Neuron (in vitro differentiated cells): Measurements from ENCODE around the gene COL25A1.
"Not testable (repeated sequence)": the region's sequence is repeated elsewhere in the genome, so short reads cannot be mapped to it uniquely, and the experiment has no call there.

Experiments used
- H2AFZ ChIP-seq: one replicate; pipeline ENCODE4 v1.6.1; 2013; ENCODE audit warnings: low read depth, mild to moderate bottlenecking, inconsistent platforms, low read length, moderate library complexity
- H3K27me3 ChIP-seq: one replicate; pipeline ENCODE4 v1.6.1; 2013; ENCODE audit warnings: low read length; ENCODE audit not compliant: insufficient read depth
- H3K36me3 ChIP-seq: one replicate; pipeline ENCODE4 v1.6.1; 2013; ENCODE audit warnings: low read length; ENCODE audit not compliant: insufficient read depth
- H3K4me1 ChIP-seq: one replicate; pipeline ENCODE4 v1.6.1; 2013; ENCODE audit warnings: low read length; ENCODE audit not compliant: insufficient read depth
- H3K4me3 ChIP-seq: 2 replicates; pipeline ENCODE4 v1.5.1; 2013; ENCODE audit warnings: mild to moderate bottlenecking, low read length, moderate library complexity
- H3K9me3 ChIP-seq: one replicate; pipeline ENCODE4 v1.6.1; 2013; ENCODE audit warnings: low read length

The COL25A1 gene

GRCh38 chr4:109014593-109015412 lies 287.7 kb downstream of the COL25A1 start:
- Histone ChIP-seq H3K4me3 (no peak overlapping the region), H3K27me3 (no peaks in the 10 kb centered on the region), H2AFZ (no peak overlapping the region), H3K4me1 (no peaks in the 10 kb centered on the region), H3K36me3 (no peaks in the 10 kb centered on the region), H3K9me3 (no peaks in the 10 kb centered on the region)

DNA sequence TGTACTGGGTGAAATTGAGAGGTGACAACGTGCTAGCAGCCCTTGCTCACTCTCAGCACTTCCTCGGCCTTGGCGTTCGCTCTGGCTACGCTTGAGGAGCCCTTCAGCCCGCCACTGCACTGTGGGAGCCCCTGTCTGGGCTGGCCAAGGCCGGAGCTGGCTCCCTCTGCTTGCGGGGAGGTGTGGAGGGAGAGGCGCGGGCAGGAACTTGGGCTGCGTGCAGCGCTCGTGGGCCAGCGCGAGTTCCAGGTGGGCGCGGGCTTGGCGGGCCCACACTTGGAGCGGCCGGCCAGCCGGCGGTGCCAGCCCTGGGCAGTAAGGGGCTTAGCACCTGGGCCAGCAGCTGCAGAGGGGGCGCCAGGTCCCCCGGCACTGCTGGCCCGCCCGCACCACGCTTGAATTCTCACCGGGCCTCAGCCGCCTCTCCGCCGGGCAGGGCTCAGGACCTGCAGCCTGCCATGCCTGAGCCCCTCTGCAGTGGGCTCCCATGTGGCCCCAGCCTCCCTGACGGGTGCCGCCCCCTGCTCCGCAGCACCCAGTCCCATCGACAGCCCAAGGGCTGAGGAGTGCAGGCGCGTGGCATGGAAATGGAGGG lies 290.1 kb downstream of the COL25A1 start:
- no peak overlapping the region for H2AFZ ChIP-seq
- no peaks in the 10 kb centered on the region for H3K9me3 ChIP-seq

DNA sequence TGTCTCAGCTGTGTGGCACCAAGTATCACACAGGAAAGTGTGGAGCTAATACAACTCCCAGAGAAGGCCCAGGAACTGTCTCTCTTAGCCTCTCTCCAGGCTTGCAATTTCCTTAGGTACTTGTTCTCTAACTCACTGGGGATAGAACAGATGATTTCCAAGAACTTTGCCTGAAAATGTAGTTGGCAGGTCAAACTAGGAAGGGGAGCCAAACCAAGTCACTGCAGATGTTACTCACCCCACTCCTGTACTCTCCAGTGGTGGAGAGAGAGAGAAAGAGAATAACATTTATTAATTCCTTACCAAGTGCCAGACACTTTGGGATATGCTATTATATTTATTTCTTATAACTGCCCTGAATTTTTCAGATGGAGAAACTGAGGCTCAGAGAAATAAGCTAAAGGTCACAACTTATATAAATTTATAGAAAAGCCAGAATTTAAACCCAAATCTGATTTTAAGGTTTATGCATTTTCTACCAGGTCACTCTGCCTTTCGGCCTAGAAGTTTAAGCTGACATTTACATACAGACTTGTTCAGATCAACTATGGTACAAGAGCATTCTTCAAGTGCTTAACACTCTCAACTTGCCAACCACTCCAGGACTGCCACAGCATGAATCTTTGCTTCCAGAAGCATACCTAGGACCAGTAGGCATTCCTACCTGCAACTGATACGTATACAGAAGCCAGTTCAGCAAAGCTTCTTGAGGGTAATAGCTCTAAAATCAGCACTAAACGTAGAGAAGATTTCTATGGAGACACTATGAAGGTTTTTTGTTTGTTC lies 291.0 kb downstream of the COL25A1 start:
- Histone ChIP-seq H3K4me1 (no peaks in the 10 kb centered on the region), H3K9me3 (no peaks in the 10 kb centered on the region), H3K4me3 (no peak overlapping the region), H3K27me3 (no peaks in the 10 kb centered on the region), H3K36me3 (no peaks in the 10 kb centered on the region), H2AFZ (no peak overlapping the region)

More for the DNA sequence above, 290.1 kb downstream of the COL25A1 start:
- Histone ChIP-seq H3K27me3 (no peaks in the 10 kb centered on the region), H3K4me1 (no peaks in the 10 kb centered on the region), H3K36me3 (no peaks in the 10 kb centered on the region), H3K4me3 (no peak overlapping the region)

DNA sequence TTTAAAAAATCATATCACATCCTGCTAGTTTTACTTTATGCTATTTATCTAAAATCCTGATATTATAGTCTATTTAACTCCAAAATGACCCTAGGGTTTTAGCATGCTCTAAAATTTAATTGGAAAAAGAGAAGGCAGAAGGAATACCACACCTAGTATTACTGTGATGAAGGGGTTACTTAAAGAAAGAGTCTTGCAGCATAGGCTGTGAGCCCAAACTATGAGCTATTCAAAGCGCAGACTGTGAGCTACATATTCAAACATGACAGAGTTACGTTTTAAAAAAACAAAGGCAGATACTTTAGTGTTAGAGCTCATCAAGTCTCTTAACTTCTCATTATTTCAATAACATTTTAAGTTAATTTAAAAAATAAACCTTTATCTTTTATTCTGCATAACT lies 291.9 kb downstream of the COL25A1 start:
- no peaks in the 10 kb centered on the region for H3K36me3 ChIP-seq
- no peak overlapping the region for H3K4me3 ChIP-seq
- H3K27me3 ChIP-seq = no peaks in the 10 kb centered on the region
- no peaks in the 10 kb centered on the region for H3K4me1 ChIP-seq
- H2AFZ ChIP-seq = no peak overlapping the region
- no peaks in the 10 kb centered on the region for H3K9me3 ChIP-seq

GRCh38 chr4:109009909-109010308 lies 292.5 kb downstream of the COL25A1 start:
- Histone ChIP-seq H3K9me3 (no peaks in the 10 kb centered on the region), H3K36me3 (no peaks in the 10 kb centered on the region), H3K4me3 (no peak overlapping the region)

GRCh38 chr4:109007976-109008375 lies 294.5 kb downstream of the COL25A1 start:
- Histone ChIP-seq H3K27me3 (no peaks in the 10 kb centered on the region), H3K4me1 (no peaks in the 10 kb centered on the region), H3K36me3 (no peaks in the 10 kb centered on the region), H3K4me3 (no peak overlapping the region), H3K9me3 (no peaks in the 10 kb centered on the region), H2AFZ (no peak overlapping the region)

More at GRCh38 chr4:109009909-109010308, 292.5 kb downstream of the COL25A1 start:
- H3K4me1 ChIP-seq = no peaks in the 10 kb centered on the region
- no peak overlapping the region for H2AFZ ChIP-seq
- no peaks in the 10 kb centered on the region for H3K27me3 ChIP-seq

DNA sequence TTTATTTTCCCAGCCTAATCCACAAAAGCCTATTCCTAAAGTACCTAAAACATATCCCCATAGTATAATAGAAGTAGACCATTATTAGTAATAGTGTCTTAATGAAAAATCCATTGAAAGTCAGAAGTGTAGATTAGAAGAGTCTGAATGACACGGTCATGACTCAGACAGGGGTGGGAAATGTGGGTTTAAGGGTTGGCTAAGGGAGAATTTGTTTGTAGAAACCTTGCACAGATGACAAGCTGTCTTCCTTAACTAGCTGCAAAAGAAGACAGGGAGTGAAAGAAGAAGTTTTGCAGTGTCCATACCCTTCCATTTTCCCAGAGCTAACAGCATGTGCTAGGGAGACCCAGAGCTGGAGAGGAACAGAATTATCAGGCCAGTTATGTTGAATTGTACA lies 296.9 kb downstream of the COL25A1 start:
- no peaks in the 10 kb centered on the region for H3K27me3 ChIP-seq
- H3K9me3 ChIP-seq = no peaks in the 10 kb centered on the region
- no peak overlapping the region for H3K4me3 ChIP-seq
- H2AFZ ChIP-seq = no peak overlapping the region
- H3K36me3 ChIP-seq = no peaks in the 10 kb centered on the region
- H3K4me1 ChIP-seq = no peaks in the 10 kb centered on the region

DNA sequence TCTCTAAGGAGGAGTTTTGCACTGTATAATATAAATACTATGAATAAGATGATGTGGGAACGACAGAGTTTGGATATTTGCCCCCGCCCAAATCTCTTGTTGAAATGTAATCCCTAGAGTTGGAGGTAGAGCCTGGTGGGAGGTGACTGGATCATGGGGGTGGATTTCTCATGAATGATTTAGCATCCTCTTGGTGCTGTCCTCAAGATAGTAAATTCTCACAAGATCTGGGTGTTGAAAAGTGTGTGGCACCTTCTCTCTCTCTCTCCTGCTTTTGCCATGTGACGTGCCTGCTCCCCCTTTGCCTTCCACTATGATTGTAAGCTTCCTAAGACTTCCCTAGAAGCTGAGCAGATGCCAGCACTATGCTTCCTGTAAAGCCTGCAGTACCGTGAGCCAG lies 298.0 kb downstream of the COL25A1 start:
- H3K27me3 ChIP-seq = no peaks in the 10 kb centered on the region
- no peak overlapping the region for H3K4me3 ChIP-seq
- H3K4me1 ChIP-seq = no peaks in the 10 kb centered on the region
- no peaks in the 10 kb centered on the region for H3K36me3 ChIP-seq
- H2AFZ ChIP-seq = no peak overlapping the region
- no peaks in the 10 kb centered on the region for H3K9me3 ChIP-seq

GRCh38 chr4:109003964-109004363 lies 298.5 kb downstream of the COL25A1 start:
- H3K9me3 ChIP-seq = no peaks in the 10 kb centered on the region
- no peaks in the 10 kb centered on the region for H3K27me3 ChIP-seq
- H2AFZ ChIP-seq = no peak overlapping the region
- no peaks in the 10 kb centered on the region for H3K4me1 ChIP-seq
- H3K4me3 ChIP-seq = no peak overlapping the region
- no peaks in the 10 kb centered on the region for H3K36me3 ChIP-seq

DNA sequence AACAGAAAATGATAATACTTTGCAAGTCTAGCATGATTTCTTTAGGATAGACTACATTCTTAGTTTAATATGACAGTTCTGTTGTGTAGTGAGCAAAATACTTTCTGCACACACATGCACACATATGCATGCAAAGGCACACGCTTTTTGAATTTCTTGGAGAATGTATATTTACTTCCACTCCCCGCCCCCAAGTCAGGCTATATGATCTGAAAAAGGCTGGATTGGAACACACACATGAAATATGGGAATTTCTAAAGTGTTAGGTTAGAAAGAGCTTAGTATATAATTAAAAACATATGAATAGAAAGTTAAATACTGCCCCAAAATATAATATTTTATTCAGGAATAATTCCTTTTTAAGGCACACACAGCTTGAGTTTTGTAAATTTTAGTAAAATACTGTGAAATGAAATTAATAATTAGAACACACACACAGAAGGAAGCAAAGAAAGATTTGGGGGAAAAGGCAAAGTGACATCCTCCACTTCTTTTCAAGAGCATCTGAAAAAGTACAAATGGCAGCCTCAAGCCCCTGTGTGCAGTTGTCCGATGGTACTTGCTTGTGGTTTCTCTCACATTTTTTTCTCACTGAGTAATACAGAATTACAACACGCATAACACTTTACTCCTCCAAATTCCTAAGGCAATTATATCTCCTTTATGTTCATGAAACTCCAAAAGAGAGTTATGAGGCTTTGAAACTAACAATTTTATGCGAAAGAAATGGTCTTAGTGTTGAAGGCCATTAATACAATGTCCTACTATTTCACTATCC lies 310.7 kb downstream of the COL25A1 start:
- Histone ChIP-seq H3K36me3 (no peaks in the 10 kb centered on the region), H3K4me1 (no peaks in the 10 kb centered on the region), H3K27me3 (no peaks in the 10 kb centered on the region), H3K4me3 (no peak overlapping the region), H3K9me3 (no peaks in the 10 kb centered on the region), H2AFZ (no peak overlapping the region)

GRCh38 chr4:108988464-108989195 lies 313.8 kb downstream of the COL25A1 start:
- H2AFZ ChIP-seq = no peak overlapping the region

GRCh38 chr4:108984495-108984894 lies 318.0 kb downstream of the COL25A1 start:
- H3K9me3 ChIP-seq, H3K4me3 ChIP-seq, H3K36me3 ChIP-seq, H3K4me1 ChIP-seq, H2AFZ ChIP-seq, H3K27me3 ChIP-seq: not testable (repeated sequence)

More at GRCh38 chr4:108988464-108989195, 313.8 kb downstream of the COL25A1 start:
- Histone ChIP-seq H3K27me3 (no peaks in the 10 kb centered on the region), H3K4me1 (no peaks in the 10 kb centered on the region), H3K4me3 (no peak overlapping the region), H3K9me3 (no peaks in the 10 kb centered on the region), H3K36me3 (no peaks in the 10 kb centered on the region)
